PFSK-1 (cell line): ENCODE measurements around the gene FIBCD1.

Experiments used
- POLR2AphosphoS5 ChIP-seq: IDR thresholded peaks from 2 replicates; pipeline ENCODE4 v1.6.1; 2012; ENCODE audit warnings: low read depth, mild to moderate bottlenecking, control low read depth, low read length, moderate library complexity
- SIN3A ChIP-seq: IDR thresholded peaks from 2 replicates; pipeline ENCODE4 v1.6.1; 2012; ENCODE audit warnings: mild to moderate bottlenecking, low read length, moderate library complexity, borderline replicate concordance; ENCODE audit not compliant: insufficient read depth
- TF ChIP-seq, protein P1 (sequence below), 2 experiments: IDR thresholded peaks; 2 replicates each; pipeline versions ENCODE4 v1.6.1 to v1.8.0; 2011 to 2012; ENCODE audit warnings: low read depth in 2 of 2, low read length in 2 of 2, control low read depth in 1 of 2, inconsistent platforms in 1 of 2, mild to moderate bottlenecking in 1 of 2, moderate library complexity in 1 of 2; ENCODE audit not compliant: insufficient read depth in 1 of 2

DNA sequence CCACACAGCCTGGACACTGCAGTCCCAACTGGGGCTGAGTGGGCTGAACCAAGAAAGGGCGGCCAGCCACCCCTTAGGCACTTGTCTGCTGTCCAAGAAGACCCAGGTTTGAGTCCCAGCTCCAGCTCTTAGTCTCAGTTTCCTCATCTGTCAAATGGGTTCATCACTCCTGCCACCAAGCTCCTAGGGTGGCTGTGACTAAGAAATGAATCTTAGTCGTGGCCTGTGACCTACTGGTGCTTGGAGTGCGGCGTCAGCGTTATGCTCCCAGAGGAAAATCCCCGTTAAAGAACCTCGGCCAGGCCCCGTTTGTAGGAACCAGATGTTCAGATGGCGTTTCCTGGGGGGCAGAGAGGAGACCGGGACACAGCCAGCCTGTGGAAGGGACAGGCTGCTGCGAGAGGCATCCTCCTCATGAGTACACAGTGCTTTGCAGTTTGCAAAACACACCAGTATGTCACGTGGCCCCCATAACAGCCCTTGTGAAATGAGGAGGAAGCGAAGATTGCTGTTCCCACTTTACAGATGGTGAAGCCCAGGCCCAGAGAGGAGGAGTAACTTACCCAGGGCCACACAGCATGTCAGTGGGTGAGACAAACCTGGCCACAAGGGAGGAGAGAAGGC, 3.3 kb downstream of the FIBCD1 start:
- TF ChIP-seq POLR2AphosphoS5 (no peak), SIN3A (no peak)
- TF ChIP-seq, protein P1, sequence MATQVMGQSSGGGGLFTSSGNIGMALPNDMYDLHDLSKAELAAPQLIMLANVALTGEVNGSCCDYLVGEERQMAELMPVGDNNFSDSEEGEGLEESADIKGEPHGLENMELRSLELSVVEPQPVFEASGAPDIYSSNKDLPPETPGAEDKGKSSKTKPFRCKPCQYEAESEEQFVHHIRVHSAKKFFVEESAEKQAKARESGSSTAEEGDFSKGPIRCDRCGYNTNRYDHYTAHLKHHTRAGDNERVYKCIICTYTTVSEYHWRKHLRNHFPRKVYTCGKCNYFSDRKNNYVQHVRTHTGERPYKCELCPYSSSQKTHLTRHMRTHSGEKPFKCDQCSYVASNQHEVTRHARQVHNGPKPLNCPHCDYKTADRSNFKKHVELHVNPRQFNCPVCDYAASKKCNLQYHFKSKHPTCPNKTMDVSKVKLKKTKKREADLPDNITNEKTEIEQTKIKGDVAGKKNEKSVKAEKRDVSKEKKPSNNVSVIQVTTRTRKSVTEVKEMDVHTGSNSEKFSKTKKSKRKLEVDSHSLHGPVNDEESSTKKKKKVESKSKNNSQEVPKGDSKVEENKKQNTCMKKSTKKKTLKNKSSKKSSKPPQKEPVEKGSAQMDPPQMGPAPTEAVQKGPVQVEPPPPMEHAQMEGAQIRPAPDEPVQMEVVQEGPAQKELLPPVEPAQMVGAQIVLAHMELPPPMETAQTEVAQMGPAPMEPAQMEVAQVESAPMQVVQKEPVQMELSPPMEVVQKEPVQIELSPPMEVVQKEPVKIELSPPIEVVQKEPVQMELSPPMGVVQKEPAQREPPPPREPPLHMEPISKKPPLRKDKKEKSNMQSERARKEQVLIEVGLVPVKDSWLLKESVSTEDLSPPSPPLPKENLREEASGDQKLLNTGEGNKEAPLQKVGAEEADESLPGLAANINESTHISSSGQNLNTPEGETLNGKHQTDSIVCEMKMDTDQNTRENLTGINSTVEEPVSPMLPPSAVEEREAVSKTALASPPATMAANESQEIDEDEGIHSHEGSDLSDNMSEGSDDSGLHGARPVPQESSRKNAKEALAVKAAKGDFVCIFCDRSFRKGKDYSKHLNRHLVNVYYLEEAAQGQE (IDR thresholded peaks at IDR 0.05; ENCODE audit: insufficient read depth in 1 of 2, low read depth in 2 of 2, low read length in 2 of 2): no peak
